ENCODE results near the gene FBLL1.
"Not testable (repeated sequence)": the region's sequence is repeated elsewhere in the genome, so short reads cannot be mapped to it uniquely, and the experiment has no call there.

The FBLL1 gene

GRCh38 chr5:168563959-168564358 lies 34.9 kb downstream of the FBLL1 start:
- H3K9me3 Mint-ChIP-seq, result no peaks in the 10 kb centered on the region
- H3K36me3 Mint-ChIP-seq (ENCODE audit: insufficient read depth), result peaks cover 33% of the 10 kb centered on the region
- peaks cover 4 to 9% of the 10 kb centered on the region in 2 donors for H3K4me1 Mint-ChIP-seq (ENCODE audit: low read depth in 2 of 2)
- DNase-seq (no peak), ATAC-seq (replicated peaks) (no peak)
- H3K4me3 Mint-ChIP-seq, result no peak overlapping the region
- H3K27me3 Mint-ChIP-seq, result no peaks in the 10 kb centered on the region
- H3K27ac Mint-ChIP-seq, result no peak overlapping the region

GRCh38 chr5:168568738-168569137 lies 39.6 kb downstream of the FBLL1 start:
- H3K27me3 Mint-ChIP-seq, result no peaks in the 10 kb centered on the region
- peaks cover 10 to 25% of the 10 kb centered on the region in 2 donors for H3K4me1 Mint-ChIP-seq (ENCODE audit: low read depth in 2 of 2)
- H3K9me3 Mint-ChIP-seq, result no peaks in the 10 kb centered on the region
- DNase-seq, result no peak
- H3K4me3 Mint-ChIP-seq, result no peak overlapping the region
- ATAC-seq (replicated peaks), result no peak
- peaks cover 8% of the 10 kb centered on the region for H3K36me3 Mint-ChIP-seq (ENCODE audit: insufficient read depth)
- no peak overlapping the region for H3K27ac Mint-ChIP-seq

- peaks cover 8% of the 10 kb centered on the region for H3K36me3 Mint-ChIP-seq (ENCODE audit: insufficient read depth)
Measured at GRCh38 chr5:168570490-168571328, 41.6 kb downstream of the FBLL1 start.

GRCh38 chr5:168573663-168574062 lies 44.6 kb downstream of the FBLL1 start:
- not testable (repeated sequence) for H3K27me3 Mint-ChIP-seq; H3K4me3 Mint-ChIP-seq; H3K9me3 Mint-ChIP-seq; ATAC-seq (replicated peaks); H3K27ac Mint-ChIP-seq; DNase-seq
- H3K4me1 Mint-ChIP-seq (ENCODE audit: low read depth in 2 of 2), result peaks cover 28 to 50% of the 10 kb centered on the region in 2 donors
- H3K36me3 Mint-ChIP-seq (ENCODE audit: insufficient read depth), result peaks cover 14% of the 10 kb centered on the region

More at GRCh38 chr5:168570490-168571328, 41.6 kb downstream of the FBLL1 start:
- ATAC-seq (replicated peaks), result no peak
- DNase-seq, result no peak
- H3K4me1 Mint-ChIP-seq (ENCODE audit: low read depth in 2 of 2), result peaks cover 16 to 34% of the 10 kb centered on the region in 2 donors
- no peaks in the 10 kb centered on the region for H3K27me3 Mint-ChIP-seq
- no peaks in the 10 kb centered on the region for H3K9me3 Mint-ChIP-seq
- H3K4me3 Mint-ChIP-seq, result no peak overlapping the region
- no peak overlapping the region for H3K27ac Mint-ChIP-seq

- not testable (repeated sequence) for H3K27me3 Mint-ChIP-seq; DNase-seq; H3K27ac Mint-ChIP-seq; H3K9me3 Mint-ChIP-seq; ATAC-seq (replicated peaks); H3K4me3 Mint-ChIP-seq
- Mint-ChIP-seq H3K36me3 (ENCODE audit: insufficient read depth) (peaks cover 14% of the 10 kb centered on the region), H3K4me1 (ENCODE audit: low read depth in 2 of 2) (peaks cover 28 to 49% of the 10 kb centered on the region in 2 donors)
Measured at GRCh38 chr5:168574156-168574555, 45.1 kb downstream of the FBLL1 start.

- no peaks in the 10 kb centered on the region for H3K27me3 Mint-ChIP-seq
- H3K36me3 Mint-ChIP-seq (ENCODE audit: insufficient read depth), result peaks cover 19% of the 10 kb centered on the region
- peak overlapping the region in 1 of 2 donors; percentile 2 for H3K4me3 Mint-ChIP-seq
- DNase-seq (no peak), ATAC-seq (replicated peaks) (no peak)
- H3K27ac Mint-ChIP-seq, result peak overlapping the region in 1 of 2 donors; percentile 46
- H3K4me1 Mint-ChIP-seq (ENCODE audit: low read depth in 2 of 2), result peaks cover 34 to 47% of the 10 kb centered on the region in 2 donors
- no peaks in the 10 kb centered on the region for H3K9me3 Mint-ChIP-seq
Measured at GRCh38 chr5:168575391-168576372, 46.6 kb downstream of the FBLL1 start.

- Mint-ChIP-seq H3K4me1 (ENCODE audit: low read depth in 2 of 2) (peaks cover 28 to 37% of the 10 kb centered on the region in 2 donors), H3K27me3 (no peaks in the 10 kb centered on the region), H3K36me3 (ENCODE audit: insufficient read depth) (peaks cover 15% of the 10 kb centered on the region), H3K4me3 (peak overlapping the region; percentile 78 to 88), H3K9me3 (no peaks in the 10 kb centered on the region), H3K27ac (peak overlapping the region; percentile 92 to 94)
- no peak for DNase-seq
- ATAC-seq (replicated peaks), result no peak
Measured at GRCh38 chr5:168578006-168578405, 48.9 kb downstream of the FBLL1 start.

GRCh38 chr5:168578538-168579487 lies 49.7 kb downstream of the FBLL1 start, which contains the start of gene PANK3:
PANK3 (minus strand) TSS chr5:168579368; CDS start chr5:168579283, 85 bp downstream.
- Mint-ChIP-seq H3K9me3 (no peaks in the 10 kb centered on the region), H3K4me1 (ENCODE audit: low read depth in 2 of 2) (peaks cover 28 to 36% of the 10 kb centered on the region in 2 donors), H3K36me3 (ENCODE audit: insufficient read depth) (peaks cover 15% of the 10 kb centered on the region), H3K27ac (peak within 1 kb of the TSS; percentile 92 to 94), H3K27me3 (no peaks in the 10 kb centered on the region), H3K4me3 (peak within 1 kb of the TSS; percentile 78 to 88)
- DNase-seq (peak in 1 of 3 experiments; percentile 3), ATAC-seq (replicated peaks) (peak; percentile 63)

GRCh38 chr5:168579488-168580226 lies 50.6 kb downstream of the FBLL1 start:
- Mint-ChIP-seq H3K4me1 (ENCODE audit: low read depth in 2 of 2) (peaks cover 28 to 36% of the 10 kb centered on the region in 2 donors), H3K9me3 (no peaks in the 10 kb centered on the region), H3K36me3 (ENCODE audit: insufficient read depth) (peaks cover 15% of the 10 kb centered on the region), H3K27me3 (no peaks in the 10 kb centered on the region), H3K4me3 (peak overlapping the region; percentile 78 to 88), H3K27ac (peak overlapping the region; percentile 92 to 94)
- DNase-seq, result peak; percentile 96 to 97 (median 96)
- peak; percentile 94 for ATAC-seq (replicated peaks)

GRCh38 chr5:168580227-168580508 lies 51.1 kb downstream of the FBLL1 start:
- Mint-ChIP-seq H3K27me3 (peaks cover 2 to 3% of the 10 kb centered on the region in 2 donors), H3K4me1 (ENCODE audit: low read depth in 2 of 2) (peaks cover 26 to 33% of the 10 kb centered on the region in 2 donors), H3K4me3 (peak overlapping the region; percentile 78 to 88), H3K27ac (peak overlapping the region; percentile 92 to 94), H3K9me3 (no peaks in the 10 kb centered on the region), H3K36me3 (ENCODE audit: insufficient read depth) (peaks cover 15% of the 10 kb centered on the region)
- ATAC-seq (replicated peaks) (no peak), DNase-seq (no peak)
